HG03095 (cell line): ENCODE measurements around the gene FAM47E.
"Not testable (repeated sequence)": the region's sequence is repeated elsewhere in the genome, so short reads cannot be mapped to it uniquely, and the experiment has no call there.

Experiments
- ATAC-seq: cut with Tn5 transposase; IDR thresholded peaks from one replicate; pipeline ENCODE4 v1.9.1; 2021; ENCODE audit warnings: moderate library complexity; ENCODE audit not compliant: unreplicated experiment

The FAM47E gene

GRCh38 chr4:76224171-76224570 lies 27.4 kb upstream of the FAM47E start:
- ATAC-seq: no peak

DNA sequence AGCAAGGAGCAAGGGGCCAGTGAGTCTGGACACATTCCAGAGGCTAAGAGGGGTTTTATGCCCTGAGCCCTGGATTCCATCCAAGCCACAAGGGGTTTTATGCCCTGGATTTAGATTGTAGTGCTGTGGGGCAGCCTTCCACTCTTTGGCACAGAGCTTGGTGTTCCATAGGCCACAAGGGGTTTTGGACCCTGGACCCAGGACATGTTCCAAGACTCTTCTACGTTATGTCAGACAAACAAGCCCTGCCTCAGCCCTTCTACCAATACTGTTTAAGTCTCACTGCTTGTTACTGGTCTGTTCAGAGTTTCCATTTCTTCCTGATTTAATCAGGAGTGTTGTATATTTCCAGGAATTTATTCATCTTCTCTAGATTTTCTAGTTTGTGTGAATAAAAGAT lies 25.1 kb upstream of the FAM47E start:
- ATAC-seq: no peak

GRCh38 chr4:76232681-76233080 lies 18.8 kb upstream of the FAM47E start:
- no peak for ATAC-seq

- ATAC-seq: no peak
Measured at GRCh38 chr4:76233083-76233482, 18.4 kb upstream of the FAM47E start.

GRCh38 chr4:76233529-76233928 lies 18.0 kb upstream of the FAM47E start:
- no peak for ATAC-seq

- no peak for ATAC-seq
Measured at GRCh38 chr4:76233967-76234678, 17.4 kb upstream of the FAM47E start.

- no peak for ATAC-seq
Measured at GRCh38 chr4:76234679-76235044, 16.9 kb upstream of the FAM47E start.

DNA sequence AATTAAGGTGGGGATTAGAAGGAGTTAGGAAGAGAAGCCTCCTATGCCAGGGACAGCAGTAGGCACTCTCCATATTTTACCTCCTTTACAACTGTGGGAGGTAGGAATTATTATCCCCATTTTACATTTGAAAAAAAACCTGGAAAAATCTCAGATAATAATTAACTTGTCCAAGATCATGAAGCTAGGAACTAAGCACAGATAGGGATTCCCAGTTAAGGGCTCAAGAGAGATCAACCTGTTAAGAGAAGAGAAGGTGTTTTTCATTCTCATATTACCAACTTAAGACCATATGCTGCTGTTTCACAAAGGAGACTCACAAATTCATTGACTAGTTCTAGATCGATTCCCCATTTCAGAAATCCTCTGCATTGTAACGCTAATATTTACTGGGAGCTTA lies 16.1 kb upstream of the FAM47E start:
- ATAC-seq: no peak

DNA sequence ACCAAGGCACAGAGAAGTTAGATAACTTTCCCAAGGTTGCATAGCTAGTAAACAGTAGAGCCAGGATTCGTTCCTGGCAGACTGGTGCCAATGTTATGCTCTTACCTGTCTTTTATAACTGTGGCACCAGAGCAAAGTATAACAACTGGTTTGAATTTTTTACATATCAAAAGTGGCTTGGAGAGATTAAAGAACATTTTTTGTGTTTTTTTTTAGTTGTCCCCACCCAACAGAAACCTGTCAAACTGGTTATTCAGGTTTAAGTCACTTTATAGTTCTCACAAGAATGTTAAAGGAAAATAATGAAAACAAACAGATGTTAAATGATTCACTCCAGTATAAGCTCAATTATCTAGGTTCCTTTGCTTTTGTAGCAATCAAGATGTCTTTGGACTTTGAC lies 15.6 kb upstream of the FAM47E start:
- ATAC-seq: no peak

DNA sequence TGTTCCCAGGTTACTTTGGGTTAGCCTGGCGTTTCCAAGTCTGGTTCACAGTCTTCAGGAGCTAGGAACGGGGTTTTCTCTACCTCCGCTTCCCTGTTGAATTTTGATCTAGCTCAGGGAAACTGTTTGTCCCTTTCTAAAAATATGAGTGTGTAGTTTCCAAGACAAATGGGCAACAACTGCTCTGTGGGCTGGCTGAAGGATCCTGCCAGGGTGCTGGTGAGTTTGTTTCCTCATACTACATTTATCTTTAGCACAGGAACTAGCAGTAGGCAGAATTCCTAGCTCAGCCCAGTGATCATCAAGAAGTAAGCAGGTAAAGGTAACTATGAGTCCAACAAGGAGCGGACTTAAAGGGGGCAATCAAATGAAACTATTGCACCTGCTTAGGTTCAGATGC lies 13.3 kb upstream of the FAM47E start:
- no peak for ATAC-seq

DNA sequence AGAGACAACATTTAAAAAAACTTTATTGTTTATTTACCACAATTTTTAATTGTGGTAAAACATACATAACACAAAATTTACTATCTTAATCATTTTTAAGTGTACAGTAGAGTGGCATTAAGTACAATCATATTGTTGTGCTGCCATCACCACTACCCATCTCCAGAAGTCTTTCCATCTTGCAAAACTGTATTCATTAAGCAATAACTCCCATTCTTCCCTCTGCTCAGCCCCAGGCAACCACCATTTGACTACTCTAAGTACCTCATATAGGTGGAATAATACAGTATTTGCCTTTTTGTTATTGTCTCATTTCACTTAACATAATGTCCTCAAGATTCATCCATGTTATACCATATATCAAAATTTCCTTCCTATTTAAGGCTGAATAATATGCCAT lies 12.8 kb upstream of the FAM47E start:
- no peak for ATAC-seq

- ATAC-seq: no peak
Measured at GRCh38 chr4:76240236-76240635, 11.3 kb upstream of the FAM47E start.

DNA sequence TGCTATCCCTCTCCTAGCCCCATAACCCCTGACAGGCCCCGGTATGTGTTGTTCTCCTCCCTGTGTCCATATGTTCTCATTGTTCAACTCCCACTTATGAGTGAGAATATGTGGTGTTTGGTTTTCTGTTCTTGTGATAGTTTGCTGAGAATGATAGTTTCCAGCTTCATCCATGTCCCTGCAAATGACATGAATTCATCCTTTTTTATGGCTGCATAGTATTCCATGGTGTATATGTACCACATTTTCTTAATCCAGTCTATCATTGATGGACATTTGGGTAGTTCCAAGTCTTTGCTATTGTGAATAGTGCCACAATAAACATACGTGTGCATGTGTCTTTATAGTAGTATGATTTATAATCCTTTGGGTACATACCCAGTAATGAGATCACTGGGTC lies 7.6 kb upstream of the FAM47E start:
- not testable (repeated sequence) for ATAC-seq

DNA sequence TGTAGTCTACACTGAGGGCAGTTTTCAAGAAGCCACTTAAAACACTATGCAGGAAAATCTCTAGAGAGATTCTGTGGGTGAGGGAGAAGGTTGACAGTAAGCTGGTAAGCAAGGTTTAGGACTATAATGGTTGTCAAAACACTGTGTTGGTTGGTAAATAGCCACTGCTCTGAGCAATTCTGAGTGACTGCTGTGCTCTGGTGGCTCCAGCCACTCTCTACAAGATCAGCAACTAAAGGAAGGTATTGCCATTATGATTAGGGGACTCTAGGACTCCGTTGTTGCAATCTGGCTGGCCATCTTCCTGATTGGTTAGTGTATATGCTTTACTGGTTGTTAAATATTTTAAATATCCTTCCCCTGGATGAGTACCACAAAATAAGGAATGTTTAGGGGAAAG lies 5.5 kb upstream of the FAM47E start:
- no peak for ATAC-seq

DNA sequence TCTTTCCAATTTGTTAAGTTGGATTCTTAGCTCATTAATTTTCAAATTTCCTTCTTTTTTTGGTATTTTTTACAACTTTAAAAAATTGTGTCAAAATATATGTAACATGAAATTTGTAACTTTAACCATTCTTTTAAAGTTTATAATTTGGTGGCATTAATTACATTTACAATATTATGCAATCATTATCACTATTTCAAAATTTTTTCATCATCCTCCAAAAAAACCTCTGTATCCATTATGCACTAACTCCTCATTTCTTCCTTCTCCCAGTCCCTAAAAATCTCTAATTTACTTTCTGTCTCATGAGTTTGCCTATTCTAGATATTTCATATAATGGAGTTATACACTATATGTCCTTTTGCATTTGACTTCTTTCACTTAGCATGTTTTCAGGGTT lies 4.7 kb upstream of the FAM47E start:
- no peak for ATAC-seq

DNA sequence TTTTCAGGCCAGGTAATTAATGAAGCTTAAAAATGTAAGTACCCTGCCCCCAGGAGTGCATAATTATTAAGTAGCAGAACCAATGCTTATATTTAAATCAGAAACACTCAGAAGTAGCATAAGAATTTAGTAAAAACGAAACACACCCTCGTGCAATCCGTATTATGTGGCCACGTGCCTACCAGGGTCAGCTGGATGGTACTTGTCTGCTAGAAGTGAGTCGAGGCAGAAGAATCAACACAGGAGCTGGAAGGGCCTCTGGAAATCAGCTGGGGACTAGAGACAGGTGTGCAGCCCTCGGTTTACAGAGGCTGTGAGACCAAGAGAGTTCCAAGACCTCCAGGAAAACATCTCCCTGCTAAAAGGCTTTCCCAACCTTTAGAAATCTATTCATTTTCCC lies 559 bp upstream of the FAM47E start:
- ATAC-seq: no peak

- no peak for ATAC-seq
Measured at GRCh38 chr4:76252271-76252653, 741 bp downstream of the FAM47E start.

- ATAC-seq: no peak
Measured at GRCh38 chr4:76253511-76253910, 2.0 kb downstream of the FAM47E start.

DNA sequence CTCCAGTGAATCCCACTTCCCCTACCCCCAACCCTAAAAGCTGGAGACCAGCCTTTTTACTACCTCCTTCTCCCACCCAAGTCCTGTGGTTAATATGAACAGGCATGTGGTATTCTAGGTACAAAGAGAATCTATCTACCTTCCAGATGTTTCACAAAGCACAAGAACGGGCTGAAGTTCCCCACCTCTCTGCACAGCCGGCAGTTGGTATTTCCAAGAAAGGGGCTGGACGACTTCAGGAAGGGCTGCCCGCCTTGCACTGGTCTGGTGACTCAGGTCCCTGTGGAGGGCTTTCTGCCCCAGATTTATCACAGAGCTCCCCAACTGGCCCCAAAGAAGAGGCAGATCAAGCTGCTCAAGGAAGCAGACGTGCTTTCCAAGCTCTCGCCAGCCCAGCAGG lies 4.5 kb downstream of the FAM47E start:
- no peak for ATAC-seq

- ATAC-seq: no peak
Measured at GRCh38 chr4:76256968-76257367, 5.4 kb downstream of the FAM47E start.

- ATAC-seq: no peak
Measured at GRCh38 chr4:76257824-76258223, 6.3 kb downstream of the FAM47E start.

GRCh38 chr4:76260571-76260970 lies 9.1 kb downstream of the FAM47E start:
- no peak for ATAC-seq

DNA sequence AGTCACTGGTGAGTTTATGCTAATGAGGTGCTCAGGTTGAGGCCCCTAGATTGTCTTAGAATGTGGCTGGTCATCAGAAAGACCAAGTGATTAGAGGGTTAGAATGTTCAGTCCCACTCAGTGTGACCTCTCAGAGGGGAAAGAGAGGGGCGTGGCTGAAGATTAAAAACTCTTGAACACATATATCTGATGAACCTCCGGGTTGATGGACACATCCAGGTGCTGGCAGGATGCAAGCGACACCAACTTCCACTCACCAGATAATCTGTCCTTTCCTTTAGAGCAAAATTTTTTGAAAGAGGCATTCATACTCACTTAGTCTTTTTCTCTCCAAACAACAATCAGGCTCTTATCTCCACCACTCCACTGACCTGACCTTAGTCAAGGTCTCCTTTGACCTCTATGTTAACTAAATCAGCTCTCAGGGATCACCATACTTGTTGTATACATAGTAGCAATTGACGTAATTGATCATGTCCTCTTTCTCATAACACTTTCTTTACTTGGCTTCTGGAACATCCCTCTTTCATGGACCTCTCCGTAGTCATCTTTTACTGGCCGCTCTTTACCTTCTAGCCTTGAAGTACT lies 14.2 kb downstream of the FAM47E start:
- ATAC-seq: no peak
